Measurements from ENCODE around the gene NRIP3.

- no peak for TF ChIP-seq POLR2A (IDR thresholded peaks at IDR 0.05; ENCODE audit: low read depth, low read length)
- TF ChIP-seq POLR2AphosphoS5 (IDR thresholded peaks at IDR 0.05; ENCODE audit: low read depth, low read length) = no peak
Measured at GRCh38 chr11:9038541-9038940, 34.7 kb upstream of the NRIP3 start.
